ENCODE measurements around the gene GGA1.

DNA sequence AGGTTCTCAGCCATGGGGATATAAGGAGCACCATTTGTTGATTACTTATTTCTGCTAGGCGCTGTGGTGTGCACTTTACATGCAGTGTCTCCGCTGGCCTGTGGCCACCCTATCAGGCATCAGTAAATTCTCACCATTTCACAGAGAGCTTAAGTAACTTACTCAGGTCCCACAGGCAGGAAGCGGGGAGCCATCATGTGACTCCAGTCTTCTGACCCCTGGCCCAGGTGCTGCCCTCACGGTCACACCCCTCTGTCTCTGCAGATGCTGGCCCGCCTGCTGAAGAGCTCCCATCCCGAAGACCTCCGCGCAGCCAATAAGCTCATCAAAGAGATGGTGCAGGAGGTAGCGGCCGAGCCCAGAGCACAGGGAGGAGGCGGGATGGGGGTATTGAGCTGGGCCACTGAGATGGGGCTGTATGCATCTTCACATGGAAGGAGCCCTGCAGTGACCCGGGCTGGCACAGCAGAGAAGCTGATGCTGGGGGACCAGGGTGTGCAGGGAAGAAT lies 12.8 kb downstream of the GGA1 start:
- TF ChIP-seq, protein P1, sequence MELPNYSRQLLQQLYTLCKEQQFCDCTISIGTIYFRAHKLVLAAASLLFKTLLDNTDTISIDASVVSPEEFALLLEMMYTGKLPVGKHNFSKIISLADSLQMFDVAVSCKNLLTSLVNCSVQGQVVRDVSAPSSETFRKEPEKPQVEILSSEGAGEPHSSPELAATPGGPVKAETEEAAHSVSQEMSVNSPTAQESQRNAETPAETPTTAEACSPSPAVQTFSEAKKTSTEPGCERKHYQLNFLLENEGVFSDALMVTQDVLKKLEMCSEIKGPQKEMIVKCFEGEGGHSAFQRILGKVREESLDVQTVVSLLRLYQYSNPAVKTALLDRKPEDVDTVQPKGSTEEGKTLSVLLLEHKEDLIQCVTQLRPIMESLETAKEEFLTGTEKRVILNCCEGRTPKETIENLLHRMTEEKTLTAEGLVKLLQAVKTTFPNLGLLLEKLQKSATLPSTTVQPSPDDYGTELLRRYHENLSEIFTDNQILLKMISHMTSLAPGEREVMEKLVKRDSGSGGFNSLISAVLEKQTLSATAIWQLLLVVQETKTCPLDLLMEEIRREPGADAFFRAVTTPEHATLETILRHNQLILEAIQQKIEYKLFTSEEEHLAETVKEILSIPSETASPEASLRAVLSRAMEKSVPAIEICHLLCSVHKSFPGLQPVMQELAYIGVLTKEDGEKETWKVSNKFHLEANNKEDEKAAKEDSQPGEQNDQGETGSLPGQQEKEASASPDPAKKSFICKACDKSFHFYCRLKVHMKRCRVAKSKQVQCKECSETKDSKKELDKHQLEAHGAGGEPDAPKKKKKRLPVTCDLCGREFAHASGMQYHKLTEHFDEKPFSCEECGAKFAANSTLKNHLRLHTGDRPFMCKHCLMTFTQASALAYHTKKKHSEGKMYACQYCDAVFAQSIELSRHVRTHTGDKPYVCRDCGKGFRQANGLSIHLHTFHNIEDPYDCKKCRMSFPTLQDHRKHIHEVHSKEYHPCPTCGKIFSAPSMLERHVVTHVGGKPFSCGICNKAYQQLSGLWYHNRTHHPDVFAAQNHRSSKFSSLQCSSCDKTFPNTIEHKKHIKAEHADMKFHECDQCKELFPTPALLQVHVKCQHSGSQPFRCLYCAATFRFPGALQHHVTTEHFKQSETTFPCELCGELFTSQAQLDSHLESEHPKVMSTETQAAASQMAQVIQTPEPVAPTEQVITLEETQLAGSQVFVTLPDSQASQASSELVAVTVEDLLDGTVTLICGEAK (IDR thresholded peaks at IDR 0.05; ENCODE audit: borderline replicate concordance): no peak
- TF ChIP-seq, protein P2, sequence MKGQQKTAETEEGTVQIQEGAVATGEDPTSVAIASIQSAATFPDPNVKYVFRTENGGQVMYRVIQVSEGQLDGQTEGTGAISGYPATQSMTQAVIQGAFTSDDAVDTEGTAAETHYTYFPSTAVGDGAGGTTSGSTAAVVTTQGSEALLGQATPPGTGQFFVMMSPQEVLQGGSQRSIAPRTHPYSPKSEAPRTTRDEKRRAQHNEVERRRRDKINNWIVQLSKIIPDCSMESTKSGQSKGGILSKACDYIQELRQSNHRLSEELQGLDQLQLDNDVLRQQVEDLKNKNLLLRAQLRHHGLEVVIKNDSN (IDR thresholded peaks at IDR 0.05; ENCODE audit: borderline replicate concordance, extremely low read length, insufficient read depth, low read depth, low read length): no peak
- TF ChIP-seq TAF1 (IDR thresholded peaks at IDR 0.05; ENCODE audit: borderline replicate concordance, low read depth, low read length) (no peak), BACH1 (IDR thresholded peaks at IDR 0.05; ENCODE audit: borderline replicate concordance) (no peak), NR2C2 (IDR thresholded peaks at IDR 0.05; ENCODE audit: borderline replicate concordance, control insufficient read depth, insufficient read length, low read depth) (no peak), RAD21 (IDR thresholded peaks at IDR 0.05; ENCODE audit: insufficient read depth, low read depth, low read length) (no peak)
- TF ChIP-seq, protein P3, sequence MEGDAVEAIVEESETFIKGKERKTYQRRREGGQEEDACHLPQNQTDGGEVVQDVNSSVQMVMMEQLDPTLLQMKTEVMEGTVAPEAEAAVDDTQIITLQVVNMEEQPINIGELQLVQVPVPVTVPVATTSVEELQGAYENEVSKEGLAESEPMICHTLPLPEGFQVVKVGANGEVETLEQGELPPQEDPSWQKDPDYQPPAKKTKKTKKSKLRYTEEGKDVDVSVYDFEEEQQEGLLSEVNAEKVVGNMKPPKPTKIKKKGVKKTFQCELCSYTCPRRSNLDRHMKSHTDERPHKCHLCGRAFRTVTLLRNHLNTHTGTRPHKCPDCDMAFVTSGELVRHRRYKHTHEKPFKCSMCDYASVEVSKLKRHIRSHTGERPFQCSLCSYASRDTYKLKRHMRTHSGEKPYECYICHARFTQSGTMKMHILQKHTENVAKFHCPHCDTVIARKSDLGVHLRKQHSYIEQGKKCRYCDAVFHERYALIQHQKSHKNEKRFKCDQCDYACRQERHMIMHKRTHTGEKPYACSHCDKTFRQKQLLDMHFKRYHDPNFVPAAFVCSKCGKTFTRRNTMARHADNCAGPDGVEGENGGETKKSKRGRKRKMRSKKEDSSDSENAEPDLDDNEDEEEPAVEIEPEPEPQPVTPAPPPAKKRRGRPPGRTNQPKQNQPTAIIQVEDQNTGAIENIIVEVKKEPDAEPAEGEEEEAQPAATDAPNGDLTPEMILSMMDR (IDR thresholded peaks at IDR 0.05 in 2 of 3, conservative IDR thresholded peaks at IDR 0.05 in 1 of 3; ENCODE audit: control insufficient read depth in 2 of 3, extremely low read depth in 1 of 3, insufficient read depth in 1 of 3, low read depth in 3 of 3, low read length in 3 of 3): no peak
- TF ChIP-seq, protein P4, sequence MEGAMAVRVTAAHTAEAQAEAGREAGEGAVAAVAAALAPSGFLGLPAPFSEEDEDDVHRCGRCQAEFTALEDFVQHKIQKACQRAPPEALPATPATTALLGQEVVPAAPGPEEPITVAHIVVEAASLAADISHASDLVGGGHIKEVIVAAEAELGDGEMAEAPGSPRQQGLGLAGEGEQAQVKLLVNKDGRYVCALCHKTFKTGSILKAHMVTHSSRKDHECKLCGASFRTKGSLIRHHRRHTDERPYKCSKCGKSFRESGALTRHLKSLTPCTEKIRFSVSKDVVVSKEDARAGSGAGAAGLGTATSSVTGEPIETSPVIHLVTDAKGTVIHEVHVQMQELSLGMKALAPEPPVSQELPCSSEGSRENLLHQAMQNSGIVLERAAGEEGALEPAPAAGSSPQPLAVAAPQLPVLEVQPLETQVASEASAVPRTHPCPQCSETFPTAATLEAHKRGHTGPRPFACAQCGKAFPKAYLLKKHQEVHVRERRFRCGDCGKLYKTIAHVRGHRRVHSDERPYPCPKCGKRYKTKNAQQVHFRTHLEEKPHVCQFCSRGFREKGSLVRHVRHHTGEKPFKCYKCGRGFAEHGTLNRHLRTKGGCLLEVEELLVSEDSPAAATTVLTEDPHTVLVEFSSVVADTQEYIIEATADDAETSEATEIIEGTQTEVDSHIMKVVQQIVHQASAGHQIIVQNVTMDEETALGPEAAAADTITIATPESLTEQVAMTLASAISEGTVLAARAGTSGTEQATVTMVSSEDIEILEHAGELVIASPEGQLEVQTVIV (IDR thresholded peaks at IDR 0.05; ENCODE audit: borderline replicate concordance, partially characterized antibody): no peak
- TF ChIP-seq, protein P5, sequence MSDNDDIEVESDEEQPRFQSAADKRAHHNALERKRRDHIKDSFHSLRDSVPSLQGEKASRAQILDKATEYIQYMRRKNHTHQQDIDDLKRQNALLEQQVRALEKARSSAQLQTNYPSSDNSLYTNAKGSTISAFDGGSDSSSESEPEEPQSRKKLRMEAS (IDR thresholded peaks at IDR 0.05; ENCODE audit: low read depth, low read length): no peak

Data from GM12878 (cell line).